Activated naive CD4-positive, alpha-beta T cell treated with Interleukin-2 at 50 U/mL for 16 hours (primary cell): ENCODE measurements around the gene PRG3.
"Not testable (repeated sequence)": the region's sequence is repeated elsewhere in the genome, so short reads cannot be mapped to it uniquely, and the experiment has no call there.

Experiments
- DNase-seq: peaks from one replicate; pipeline ENCODE4 v3.0.0-alpha.2; 2020

Gene PRG3

GRCh38 chr11:57387289-57388030, 6.5 kb upstream of the PRG3 start:
- no peak for DNase-seq

DNA sequence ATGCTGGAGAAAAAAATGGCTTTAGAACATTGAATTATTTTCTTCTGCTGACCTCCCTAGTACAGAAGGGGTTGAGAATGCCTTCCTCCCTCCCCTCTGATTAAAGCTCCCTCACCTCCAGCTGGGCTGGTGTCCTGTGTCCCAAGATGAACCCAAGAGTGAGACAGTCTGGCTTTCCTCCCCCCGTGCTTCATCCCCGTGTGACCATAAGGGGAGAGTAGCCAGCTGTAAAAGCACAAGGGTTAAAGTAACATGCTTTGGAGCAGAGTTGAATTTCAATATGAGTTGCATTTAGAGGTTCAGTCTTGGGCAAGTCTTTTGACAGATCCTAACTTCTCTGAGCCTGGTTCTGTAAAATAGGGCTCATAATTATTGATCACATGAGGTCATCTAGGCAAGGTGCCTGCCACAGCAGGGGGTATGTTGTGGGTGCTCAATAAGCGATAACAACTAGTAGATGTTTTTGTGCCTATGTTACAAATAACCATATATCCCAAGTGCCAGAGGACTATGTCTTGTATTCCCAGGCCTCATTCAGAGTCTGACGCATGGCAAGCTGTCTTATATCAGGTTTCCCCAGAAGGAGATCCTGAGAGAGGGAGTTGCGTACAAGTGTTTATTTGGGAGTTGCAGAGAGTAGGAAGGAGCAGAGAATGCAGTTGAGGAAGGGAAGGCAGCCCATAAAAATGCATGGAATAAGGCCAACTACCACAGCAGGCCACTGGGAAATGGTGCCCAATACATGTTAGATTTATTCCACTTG, 5.4 kb upstream of the PRG3 start:
- no peak for DNase-seq

DNA sequence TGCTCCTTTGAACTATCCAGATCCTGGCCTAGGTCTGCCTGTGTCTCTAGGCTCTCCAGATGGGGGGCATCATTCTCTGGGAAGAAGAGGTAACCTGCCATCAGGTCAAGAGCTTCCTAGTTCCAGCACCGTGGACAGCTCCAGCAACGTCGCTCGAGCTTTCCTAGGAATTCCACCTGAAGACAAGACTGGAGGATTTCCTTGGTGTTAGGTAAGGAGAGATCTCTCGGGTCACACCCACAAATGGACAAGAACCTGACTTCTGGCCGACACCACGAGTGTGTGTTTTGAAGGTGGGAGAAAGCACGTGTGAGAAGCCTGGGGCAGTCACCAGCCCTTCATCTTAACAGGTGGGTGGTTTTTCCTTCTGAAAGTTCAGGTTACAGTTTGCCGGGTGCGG, 1.2 kb downstream of the PRG3 start:
- no peak for DNase-seq

DNA sequence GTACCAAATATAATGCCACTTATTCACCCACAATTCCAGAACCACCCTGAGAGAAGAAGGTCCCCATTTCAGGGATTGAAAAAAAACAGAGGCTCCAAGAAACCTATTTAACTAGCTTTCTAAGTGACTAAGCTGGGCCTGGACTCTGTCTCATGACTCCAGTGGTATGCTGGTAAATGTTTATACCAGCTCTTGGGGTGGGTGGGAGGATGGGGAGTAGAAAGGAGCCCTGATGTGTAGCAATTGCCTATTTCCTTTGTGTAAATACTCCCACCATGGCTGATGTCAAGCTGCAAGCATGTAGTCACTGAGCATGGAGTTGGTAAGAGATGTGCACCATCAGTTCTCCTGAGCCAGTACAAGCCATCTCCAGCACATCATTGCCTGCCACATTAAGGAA, 2.8 kb downstream of the PRG3 start:
- no peak for DNase-seq

DNA sequence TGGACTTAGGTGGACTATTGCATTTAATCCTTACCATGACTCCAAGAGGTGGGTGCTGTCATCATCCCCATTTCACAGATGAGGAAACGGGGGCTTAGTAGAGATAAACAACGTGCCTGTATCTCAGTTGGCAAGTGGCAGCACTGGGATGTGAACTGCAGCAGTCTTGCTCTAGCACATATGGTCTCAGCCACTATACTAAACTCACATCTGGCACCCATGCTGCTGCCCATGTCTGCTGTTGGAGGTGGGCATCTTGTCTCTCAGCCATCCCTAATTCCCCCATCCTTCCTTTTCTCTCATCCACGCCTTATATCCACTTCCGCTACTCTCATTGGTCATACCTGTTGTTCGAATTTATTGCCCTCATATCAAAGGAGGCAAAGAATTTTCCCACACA, 3.8 kb downstream of the PRG3 start:
- no peak for DNase-seq

DNA sequence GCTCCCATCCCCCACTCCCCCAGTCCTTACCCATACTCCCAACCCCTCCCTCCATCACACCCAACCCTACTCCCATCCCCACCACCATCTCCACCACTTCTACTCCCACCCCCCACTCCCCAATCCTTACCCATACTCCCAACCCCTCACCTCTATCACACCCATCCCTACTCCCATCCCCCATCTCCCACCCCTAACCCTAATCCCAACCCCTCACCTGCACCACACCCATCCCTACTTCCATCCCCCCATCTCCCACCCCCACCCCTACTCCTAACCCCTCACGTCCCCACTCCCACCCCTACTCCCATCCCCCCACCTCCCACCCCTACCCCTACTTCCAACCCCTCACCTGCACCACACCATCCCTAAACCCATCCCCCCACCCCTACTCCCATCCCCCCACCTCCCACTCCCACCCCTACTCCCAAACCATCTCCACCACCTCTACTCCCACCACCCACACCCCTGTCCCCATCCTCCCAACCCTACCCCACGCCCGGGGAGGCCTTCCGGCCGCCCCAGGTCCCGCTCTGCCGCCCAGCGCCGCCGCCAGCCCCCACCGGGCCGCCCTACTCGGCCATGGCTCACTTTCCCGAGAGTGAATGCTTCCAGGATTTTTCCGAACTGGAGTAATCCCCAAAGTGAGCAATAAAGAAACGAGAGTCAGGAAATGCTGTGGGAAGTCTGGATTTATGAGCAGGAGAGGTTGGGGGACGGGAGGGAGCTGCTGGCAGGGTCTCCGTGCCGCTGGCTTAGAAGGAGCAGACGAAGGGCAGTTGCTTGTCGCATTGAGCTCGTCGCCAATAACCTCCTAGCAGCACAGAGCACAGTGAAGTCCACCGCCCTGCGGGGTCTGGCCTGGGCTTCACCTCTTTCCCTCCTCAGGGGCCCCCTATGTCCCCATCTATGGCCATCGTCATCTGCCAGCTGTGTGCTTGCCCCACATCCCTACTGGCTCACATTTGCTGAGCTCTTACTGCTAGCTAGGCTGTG, 4.6 kb downstream of the PRG3 start:
- DNase-seq: no peak

- no peak for DNase-seq
Observed at GRCh38 chr11:57375490-57375889, 5.5 kb downstream of the PRG3 start.

DNA sequence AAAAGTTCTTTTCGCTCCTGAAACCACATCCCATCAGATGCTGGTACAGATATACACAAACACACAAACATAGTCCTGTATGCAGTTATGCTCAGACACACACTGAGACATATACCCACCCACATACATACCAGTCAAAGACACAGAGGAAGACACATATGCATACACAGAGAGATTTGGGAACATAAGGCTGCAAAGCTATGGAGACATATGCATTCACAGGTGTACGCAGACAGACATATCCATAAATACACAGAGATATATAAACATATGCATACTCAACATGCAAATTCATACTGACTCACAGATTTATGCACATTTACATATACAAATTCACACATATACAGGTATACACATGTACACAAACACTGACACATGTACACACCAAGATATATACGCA, 6.0 kb downstream of the PRG3 start:
- DNase-seq: no peak

DNA sequence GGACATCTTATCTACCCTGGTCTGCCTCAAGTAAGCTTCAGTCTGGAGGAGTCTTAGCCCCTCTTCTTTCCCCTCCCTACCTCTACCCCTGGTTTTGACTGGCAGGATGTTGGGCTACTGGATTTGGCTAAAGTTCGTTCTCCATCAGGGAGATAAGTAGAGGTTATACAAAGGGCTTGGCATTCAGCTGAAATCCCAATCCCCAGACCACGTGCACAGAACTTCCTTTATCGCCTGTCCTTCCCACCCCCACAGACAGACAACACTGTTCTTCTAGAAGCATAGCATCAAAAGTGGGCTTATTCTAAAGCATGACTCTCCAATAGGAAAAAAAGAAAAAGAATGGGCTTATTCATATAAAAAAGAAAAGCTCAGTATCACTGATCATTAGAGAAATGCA, 7.8 kb downstream of the PRG3 start:
- DNase-seq: no peak

DNA sequence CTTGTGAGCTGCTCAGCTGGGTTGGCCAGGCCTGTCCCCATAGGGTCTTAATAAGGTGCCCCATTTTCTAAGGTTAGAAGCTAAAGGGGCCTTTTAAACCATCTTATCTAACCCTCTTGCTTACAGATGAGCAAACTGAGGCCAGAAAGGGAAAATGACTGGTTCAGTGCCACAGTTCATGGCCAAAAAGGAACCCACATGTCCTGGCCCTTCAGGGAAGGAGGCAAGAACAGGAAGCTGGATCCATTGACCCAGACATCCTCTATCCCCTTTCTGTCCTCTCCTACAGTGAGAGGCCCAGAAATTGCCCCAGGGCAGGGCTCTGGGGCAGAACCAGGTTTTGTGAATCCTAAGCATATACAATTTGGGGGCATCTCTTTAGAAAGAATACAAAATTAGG, 10.0 kb downstream of the PRG3 start:
- DNase-seq: no peak

DNA sequence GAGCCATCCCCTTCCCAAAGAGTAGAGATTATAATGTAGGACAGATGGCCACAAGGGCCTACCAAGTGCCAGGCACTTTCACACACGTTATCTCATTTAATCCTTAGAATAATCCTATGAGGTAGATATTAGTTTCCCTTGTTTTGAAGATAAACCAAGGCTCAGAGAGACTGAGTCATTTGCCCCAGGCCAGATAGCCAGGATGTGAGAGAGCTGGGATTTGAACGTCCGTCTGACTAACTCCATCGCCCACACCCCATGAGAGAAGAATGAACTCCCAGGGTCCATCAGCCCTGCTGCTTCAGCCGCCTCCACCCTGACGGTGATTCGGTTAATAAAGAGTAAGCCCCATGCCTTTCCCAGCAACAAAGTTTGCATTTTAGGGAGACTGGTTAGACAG, 10.7 kb downstream of the PRG3 start:
- no peak for DNase-seq

- no peak for DNase-seq
Observed at GRCh38 chr11:57368845-57369232, 12.1 kb downstream of the PRG3 start.

DNA sequence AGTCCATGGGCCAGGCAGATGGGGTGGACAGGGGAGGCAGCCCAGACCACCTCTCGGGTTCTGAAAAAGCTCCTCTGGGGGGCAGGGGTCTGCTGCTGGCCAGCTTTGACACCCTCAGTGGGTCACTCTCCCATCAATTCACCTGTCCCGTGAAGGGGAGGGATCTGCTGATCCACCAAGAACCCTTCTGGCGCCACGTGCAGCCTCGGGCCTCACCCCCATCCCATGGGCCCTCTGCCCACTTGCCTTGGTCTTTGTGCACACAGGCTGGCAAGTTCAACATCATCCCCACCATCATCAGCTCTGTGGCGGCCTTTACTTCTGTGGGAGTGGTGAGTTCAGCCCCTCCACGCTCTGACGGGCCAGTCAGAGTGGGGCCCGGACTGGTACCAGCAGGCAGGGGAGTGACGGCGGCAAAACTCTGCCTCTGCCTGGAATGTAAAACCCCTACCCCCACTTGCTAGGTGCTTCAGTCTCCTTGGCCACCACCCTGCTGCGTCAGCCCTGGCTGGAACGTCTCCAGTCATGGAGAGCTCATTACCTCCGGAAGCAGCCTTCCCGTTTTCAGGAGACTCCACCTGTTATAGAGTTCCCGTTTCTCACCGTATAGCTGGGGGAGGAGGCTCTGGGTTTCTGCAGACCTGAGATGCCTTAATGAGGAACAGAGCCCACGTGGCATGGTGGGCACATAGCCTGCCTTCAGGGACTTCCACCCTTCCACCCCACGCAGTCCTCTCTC, 12.7 kb downstream of the PRG3 start:
- no peak for DNase-seq

DNA sequence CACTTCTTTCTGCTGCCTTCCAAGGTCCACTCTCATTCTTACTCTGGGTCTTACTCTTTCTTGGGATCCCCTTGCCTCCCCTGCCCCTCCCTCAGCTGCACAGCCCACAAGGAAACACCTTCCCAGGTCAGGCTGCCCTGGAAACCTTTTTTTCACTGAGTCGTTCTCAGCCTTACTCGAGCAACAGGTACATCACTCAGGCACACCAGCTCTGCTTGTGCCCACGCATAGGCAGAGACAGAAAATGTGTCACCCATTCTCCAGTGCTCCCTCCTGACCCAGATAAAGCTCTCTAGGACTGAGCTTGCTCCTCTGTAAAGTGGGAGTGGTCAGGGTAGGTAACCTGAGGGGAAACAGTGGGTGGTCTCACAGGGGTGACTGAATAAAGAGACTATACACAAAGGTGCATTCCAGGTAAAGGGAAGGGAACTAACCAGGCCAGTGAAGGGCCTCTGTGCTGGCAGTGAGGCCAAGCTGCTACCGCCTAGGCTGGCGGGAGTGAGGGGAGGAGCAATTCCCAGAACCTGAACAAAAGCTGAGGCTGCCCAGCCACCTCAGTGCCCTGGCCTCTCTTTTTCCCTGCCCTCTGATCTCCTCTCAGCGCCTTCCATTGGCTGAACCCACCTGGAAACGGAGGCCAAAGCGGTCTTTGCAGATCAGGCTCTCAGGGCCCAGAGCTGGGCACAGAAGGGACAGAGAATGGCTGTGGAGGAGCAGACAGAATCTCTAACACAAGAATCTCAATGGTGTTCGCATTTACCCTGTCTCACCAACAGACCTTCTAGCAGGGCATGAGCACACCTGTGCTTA, 15.9 kb downstream of the PRG3 start:
- DNase-seq: no peak

- no peak for DNase-seq
Observed at GRCh38 chr11:57363131-57364080, 17.5 kb downstream of the PRG3 start.

- DNase-seq: no peak
Observed at GRCh38 chr11:57361926-57362325, 19.0 kb downstream of the PRG3 start.

DNA sequence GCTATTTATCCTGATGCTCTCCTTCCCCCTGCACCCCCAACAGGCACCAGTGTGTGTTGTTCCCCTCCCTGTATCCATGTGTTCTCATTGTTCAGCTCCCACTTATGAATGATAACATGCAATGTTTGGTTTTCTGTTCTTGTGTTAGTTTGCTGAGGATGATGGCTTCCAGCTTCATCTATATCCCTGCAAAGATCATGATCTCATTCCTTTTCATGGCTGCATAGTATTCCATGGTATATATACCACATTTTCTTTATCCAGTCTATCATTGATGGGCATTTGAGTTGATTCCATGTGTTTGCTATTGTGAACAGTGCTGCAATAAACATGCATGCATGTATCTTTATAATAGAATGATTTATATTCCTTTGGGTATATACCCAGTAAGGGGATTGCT, 19.5 kb downstream of the PRG3 start:
- DNase-seq: not testable (repeated sequence)

DNA sequence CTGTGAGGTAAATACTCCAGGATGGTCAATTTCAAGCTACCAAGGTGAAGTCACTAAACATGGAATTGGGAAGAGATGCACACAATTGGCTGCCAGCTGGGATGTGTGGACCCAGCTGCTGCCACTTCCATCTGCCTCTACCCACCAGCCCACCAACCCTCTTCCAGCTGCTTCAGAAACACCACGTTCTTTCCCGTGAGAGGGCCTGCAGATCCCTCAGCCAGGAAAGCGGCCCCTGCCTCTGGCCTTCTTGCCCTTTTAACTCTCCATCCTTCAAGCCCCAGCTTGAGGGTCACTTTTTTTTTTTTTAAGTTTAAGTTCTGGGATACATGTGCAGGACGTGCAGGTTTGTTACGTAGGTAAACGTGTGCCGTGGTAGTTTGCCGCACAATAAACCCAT, 20.0 kb downstream of the PRG3 start:
- no peak for DNase-seq

DNA sequence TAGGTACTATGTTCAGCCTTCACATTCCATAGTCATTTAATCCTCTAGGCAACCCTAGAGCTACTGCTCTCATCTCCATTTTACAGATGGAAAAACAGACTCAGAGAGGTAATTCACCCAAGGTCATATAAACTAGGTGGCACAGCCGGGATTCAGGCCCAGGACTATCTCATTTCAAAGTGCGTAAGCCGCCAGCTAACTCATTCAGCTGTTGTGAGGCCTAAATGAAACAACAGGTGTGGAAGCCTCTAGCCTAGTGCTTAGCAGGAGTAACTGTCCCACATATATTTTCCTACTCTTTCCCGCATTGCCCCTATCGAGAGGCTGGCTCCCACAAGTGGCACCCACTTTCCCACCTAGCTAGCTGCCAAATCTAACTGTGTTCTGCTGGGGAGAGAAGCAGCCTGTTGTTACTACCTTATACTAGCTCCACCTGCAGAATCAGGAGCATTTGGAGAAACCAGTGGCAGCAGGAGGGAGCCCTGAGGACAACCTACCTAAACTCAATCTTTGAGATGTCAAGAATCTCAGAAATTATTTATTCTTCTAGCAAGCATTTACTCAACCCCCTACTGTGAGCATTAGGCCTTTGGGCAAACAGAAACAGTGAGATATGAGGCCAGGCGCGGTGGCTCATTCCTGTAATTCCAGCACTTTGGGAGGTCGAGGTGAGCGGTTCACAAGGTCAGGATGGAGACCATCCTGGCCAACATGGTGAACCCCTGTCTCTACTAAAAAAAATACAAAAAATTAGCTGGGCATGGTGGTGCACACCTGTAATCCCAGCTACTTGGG, 20.9 kb downstream of the PRG3 start:
- DNase-seq: no peak

GRCh38 chr11:57359396-57359795, 21.6 kb downstream of the PRG3 start:
- DNase-seq: no peak
